Measurements from ENCODE around the gene IKBKG.

IKBKG gene

GRCh38 chrX:154515966-154516655, 31.3 kb upstream of the IKBKG start, which contains the start of gene FAM3A (continued):
- TF ChIP-seq ZBTB10 (tag by site-specific recombination; IDR thresholded peaks at IDR 0.05) (no peak), ZNF341 (tag by site-specific recombination; IDR thresholded peaks at IDR 0.05; ENCODE audit: low read depth) (no peak), ZNF248 (tag by site-specific recombination; IDR thresholded peaks at IDR 0.05) (no peak), KLF8 (tag by site-specific recombination; IDR thresholded peaks at IDR 0.05) (no peak), ZNF391 (tag by site-specific recombination; IDR thresholded peaks at IDR 0.05; ENCODE audit: borderline replicate concordance, low read depth) (no peak), SP3 (tag by site-specific recombination; IDR thresholded peaks at IDR 0.05) (peak; percentile 87), ZNF394 (tag by site-specific recombination; IDR thresholded peaks at IDR 0.05; ENCODE audit: borderline replicate concordance) (no peak), ZFHX2 (tag by site-specific recombination; conservative IDR thresholded peaks at IDR 0.05) (peak; percentile 67), ZNF221 (tag by site-specific recombination; IDR thresholded peaks at IDR 0.05; ENCODE audit: borderline replicate concordance) (no peak), ZNF530 (tag by site-specific recombination; IDR thresholded peaks at IDR 0.05; ENCODE audit: low read depth) (no peak), ZNF112 (tag by site-specific recombination; IDR thresholded peaks at IDR 0.05) (no peak), ZNF311 (tag by site-specific recombination; IDR thresholded peaks at IDR 0.05; ENCODE audit: borderline replicate concordance) (no peak), ZNF10 (tag by site-specific recombination; IDR thresholded peaks at IDR 0.05) (no peak), ZNF707 (tag by site-specific recombination; IDR thresholded peaks at IDR 0.05) (no peak), ZBTB49 (tag by site-specific recombination; IDR thresholded peaks at IDR 0.05; ENCODE audit: low read depth) (no peak), ZNF660 (tag by site-specific recombination; IDR thresholded peaks at IDR 0.05) (0 out of 2 replicates have a peak, but pooled peaks have one; percentile 34), ZNF19 (tag by site-specific recombination; IDR thresholded peaks at IDR 0.05; ENCODE audit: low read depth) (no peak), MEIS1 (CRISPR knock-in tag; IDR thresholded peaks at IDR 0.05; ENCODE audit: borderline replicate concordance) (no peak), ZNF777 (tag by site-specific recombination; IDR thresholded peaks at IDR 0.05; ENCODE audit: borderline replicate concordance) (no peak), ZNF175 (tag by site-specific recombination; IDR thresholded peaks at IDR 0.05) (no peak), YY1 (tag by site-specific recombination; IDR thresholded peaks at IDR 0.05) (peak; percentile 86), SALL2 (tag by site-specific recombination; IDR thresholded peaks at IDR 0.05; ENCODE audit: borderline replicate concordance) (no peak), SETDB1 (IDR thresholded peaks at IDR 0.05; ENCODE audit: insufficient read length, low read length) (no peak), ZNF350 (tag by site-specific recombination; IDR thresholded peaks at IDR 0.05) (no peak), ZNF423 (tag by site-specific recombination; IDR thresholded peaks at IDR 0.05) (no peak), ZNF146 (tag by site-specific recombination; IDR thresholded peaks at IDR 0.05) (no peak), ZNF571 (tag by site-specific recombination; IDR thresholded peaks at IDR 0.05) (no peak), ZNF37A (tag by site-specific recombination; IDR thresholded peaks at IDR 0.05) (no peak), ZXDB (tag by site-specific recombination; IDR thresholded peaks at IDR 0.05) (peak; percentile 97), SCRT1 (tag by site-specific recombination; IDR thresholded peaks at IDR 0.05; ENCODE audit: borderline replicate concordance) (no peak)
- TF ChIP-seq, protein P1, sequence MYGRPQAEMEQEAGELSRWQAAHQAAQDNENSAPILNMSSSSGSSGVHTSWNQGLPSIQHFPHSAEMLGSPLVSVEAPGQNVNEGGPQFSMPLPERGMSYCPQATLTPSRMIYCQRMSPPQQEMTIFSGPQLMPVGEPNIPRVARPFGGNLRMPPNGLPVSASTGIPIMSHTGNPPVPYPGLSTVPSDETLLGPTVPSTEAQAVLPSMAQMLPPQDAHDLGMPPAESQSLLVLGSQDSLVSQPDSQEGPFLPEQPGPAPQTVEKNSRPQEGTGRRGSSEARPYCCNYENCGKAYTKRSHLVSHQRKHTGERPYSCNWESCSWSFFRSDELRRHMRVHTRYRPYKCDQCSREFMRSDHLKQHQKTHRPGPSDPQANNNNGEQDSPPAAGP (tag by site-specific recombination; IDR thresholded peaks at IDR 0.05): no peak
- TF ChIP-seq, protein P2, sequence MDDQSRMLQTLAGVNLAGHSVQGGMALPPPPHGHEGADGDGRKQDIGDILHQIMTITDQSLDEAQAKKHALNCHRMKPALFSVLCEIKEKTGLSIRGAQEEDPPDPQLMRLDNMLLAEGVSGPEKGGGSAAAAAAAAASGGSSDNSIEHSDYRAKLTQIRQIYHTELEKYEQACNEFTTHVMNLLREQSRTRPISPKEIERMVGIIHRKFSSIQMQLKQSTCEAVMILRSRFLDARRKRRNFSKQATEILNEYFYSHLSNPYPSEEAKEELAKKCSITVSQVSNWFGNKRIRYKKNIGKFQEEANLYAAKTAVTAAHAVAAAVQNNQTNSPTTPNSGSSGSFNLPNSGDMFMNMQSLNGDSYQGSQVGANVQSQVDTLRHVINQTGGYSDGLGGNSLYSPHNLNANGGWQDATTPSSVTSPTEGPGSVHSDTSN (CRISPR knock-in tag; IDR thresholded peaks at IDR 0.05): peak; percentile 68; the same call in 1 of the 2 replicates
